Epithelial cell of proximal tubule (primary cell): Measurements from ENCODE around the gene DTNB. TPM values are rescaled to one million over a fixed set of nuclear protein-coding genes. Genes with fewer than 3 reads are reported as not detected.
A peak's percentile ranks its signal among the peaks of the same experiment; 100 is the strongest.

Source experiments
- DNase-seq: peaks from one replicate; pipeline ENCODE4 v3.0.0-alpha.2; 2011; ENCODE audit warnings: low read depth
- H3K4me3 ChIP-seq: 2 replicates; pipeline ENCODE4 v1.5.1; 2011; ENCODE audit warnings: low read depth, mild to moderate bottlenecking, low read length
- total RNA-seq: library from RNA; depleted of rRNA; stranded (reverse); fragments of >200 nt; gene quantifications from 2 replicates; pipeline ENCODE4 v1.2.3, GENCODE V29; 2015
- TF ChIP-seq, protein P1 (sequence below): conservative IDR thresholded peaks from 2 replicates; pipeline ENCODE4 v1.5.1; 2012; ENCODE audit warnings: low read depth, mild to moderate bottlenecking, low read length

The DTNB gene
- total RNA-seq, 1 donor from 2014 or later: 4.8 TPM

DNA sequence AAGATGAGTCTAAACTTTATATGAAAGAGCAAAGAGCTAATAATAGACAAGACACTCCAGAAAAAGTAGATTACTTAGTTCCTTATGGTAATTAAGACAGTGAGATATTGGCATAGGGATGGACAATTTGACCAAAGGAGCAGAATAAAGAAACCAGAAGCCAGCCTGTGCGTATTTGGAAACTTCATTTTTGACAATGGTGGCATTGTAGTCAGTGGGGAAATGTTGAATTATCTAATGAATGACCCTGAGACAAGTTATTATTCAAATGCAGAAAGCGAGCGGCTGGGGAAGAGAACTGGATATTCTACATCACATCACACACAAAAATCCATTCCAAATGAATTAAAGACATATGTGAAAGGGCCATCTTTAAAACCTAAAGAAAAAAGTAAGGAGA is 144.3 kb downstream of the DTNB start:
- TF ChIP-seq, protein P1, sequence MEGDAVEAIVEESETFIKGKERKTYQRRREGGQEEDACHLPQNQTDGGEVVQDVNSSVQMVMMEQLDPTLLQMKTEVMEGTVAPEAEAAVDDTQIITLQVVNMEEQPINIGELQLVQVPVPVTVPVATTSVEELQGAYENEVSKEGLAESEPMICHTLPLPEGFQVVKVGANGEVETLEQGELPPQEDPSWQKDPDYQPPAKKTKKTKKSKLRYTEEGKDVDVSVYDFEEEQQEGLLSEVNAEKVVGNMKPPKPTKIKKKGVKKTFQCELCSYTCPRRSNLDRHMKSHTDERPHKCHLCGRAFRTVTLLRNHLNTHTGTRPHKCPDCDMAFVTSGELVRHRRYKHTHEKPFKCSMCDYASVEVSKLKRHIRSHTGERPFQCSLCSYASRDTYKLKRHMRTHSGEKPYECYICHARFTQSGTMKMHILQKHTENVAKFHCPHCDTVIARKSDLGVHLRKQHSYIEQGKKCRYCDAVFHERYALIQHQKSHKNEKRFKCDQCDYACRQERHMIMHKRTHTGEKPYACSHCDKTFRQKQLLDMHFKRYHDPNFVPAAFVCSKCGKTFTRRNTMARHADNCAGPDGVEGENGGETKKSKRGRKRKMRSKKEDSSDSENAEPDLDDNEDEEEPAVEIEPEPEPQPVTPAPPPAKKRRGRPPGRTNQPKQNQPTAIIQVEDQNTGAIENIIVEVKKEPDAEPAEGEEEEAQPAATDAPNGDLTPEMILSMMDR: no peak
- H3K4me3 ChIP-seq: no peak overlapping the region
- DNase-seq: no peak

DNA sequence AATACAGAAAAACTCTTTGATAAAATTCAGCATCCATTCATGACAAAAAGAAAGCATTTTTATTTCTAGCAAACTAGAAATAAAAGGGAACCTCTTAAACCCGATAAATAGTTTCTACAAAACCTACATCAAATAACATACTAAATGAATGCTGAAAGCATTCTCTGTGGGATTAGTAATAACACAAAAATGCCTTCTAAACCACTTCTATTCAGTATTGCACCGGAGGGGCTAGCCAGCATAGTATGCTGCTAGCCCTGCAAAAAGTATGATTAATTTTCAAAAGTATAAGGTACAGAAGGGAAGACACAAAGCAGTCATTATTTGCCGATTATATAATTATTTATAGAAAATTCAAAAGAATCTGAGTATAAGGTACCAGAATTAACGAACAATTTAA is 145.2 kb downstream of the DTNB start:
- no peak overlapping the region for H3K4me3 ChIP-seq
- TF ChIP-seq, protein P1: no peak
- DNase-seq: no peak

DNA sequence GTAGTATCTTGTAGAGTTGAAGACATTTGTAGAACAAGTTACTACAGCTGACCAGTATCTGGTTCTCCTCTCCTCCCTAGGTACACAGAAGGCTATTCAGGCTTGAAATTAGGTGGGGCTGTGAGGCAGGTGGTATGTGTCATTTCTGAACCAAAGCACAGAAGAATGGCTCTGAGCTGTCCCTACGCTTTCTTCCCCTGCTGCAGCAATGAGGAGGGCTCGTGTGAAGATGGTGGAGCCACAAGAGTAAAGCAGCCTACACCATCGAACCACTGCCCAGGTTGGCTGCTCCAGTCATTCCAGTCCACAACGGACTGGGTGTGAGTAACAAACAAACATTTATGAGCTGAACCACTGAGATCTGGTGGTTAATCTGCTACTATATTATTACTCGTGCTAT is 148.9 kb downstream of the DTNB start:
- no peak overlapping the region for H3K4me3 ChIP-seq
- TF ChIP-seq, protein P1: no peak
- no peak for DNase-seq

DNA sequence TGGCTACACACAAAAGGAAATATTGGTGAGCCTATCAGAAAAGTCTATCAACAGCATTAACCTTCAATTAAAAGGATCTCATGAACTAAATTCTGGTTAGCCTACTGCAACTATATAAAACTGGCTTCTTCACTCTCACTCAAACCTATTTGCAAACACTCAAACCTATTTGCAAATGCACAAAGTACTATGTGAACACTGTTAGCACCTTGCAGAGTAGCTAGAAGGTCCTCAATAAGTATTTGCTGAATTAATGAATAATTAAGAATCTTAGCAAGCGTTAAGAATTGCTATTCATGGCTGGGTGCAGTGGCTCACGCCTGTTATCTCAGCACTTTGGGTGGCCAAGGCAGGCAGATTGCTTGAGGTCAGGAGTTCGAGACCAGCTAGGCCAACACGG is 150.3 kb downstream of the DTNB start:
- TF ChIP-seq, protein P1: no peak
- DNase-seq: no peak
- H3K4me3 ChIP-seq: no peak overlapping the region

DNA sequence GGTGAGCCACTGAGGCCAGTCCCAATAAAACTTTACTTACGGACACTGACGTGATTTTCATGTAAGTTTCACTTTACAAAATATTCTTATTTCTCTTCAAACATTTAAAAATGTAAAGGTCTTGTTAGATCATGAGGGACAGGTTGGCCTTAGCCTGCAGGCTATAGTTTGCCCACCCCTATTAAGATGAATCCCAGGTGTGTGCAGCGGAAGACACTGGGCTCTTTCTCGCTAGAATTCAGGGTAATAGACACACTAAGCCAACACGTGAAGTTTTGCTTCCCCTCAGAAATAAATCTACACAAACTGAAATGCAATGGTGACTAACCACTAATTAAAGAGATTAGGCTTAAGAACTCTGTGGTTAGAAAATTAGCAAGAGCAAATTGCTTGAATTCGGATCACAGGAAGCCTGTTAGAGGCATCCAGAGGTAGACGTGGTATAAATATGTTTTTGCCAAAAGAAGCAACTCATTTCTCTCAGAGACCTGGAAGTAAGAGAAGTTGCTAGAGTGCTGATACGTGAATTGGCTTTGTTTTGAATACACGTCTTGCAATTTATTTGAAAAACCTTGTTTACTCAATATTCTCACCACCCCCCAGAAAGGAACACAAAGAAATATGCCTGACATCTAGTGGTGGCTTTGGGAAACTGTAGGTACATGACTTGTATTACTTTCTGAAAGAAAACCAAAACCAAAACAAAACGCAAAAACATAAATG is 151.6 kb downstream of the DTNB start:
- TF ChIP-seq, protein P1: peak; percentile 83
- peak overlapping the region; percentile 43 for H3K4me3 ChIP-seq
- peak; percentile 12 for DNase-seq

DNA sequence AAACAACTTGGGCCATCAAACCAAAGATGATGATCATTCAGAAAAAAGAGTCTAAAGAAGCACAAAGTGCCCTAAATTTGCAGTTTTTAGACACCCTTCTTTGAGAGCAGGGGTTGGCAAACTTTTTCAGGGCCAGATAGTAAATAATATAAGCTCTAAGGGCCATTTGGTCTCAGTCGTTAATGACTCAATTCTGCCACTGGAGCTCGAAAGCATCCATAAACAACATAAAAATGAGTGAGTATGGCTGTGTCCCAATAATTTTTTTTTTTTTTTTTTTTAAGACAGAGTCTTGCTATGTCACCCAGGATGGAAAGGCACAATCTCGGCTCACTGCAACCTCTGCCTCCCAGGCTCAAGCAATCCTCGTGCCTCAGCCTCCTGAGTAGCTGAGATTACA is 152.3 kb downstream of the DTNB start:
- TF ChIP-seq, protein P1: no peak
- DNase-seq: no peak

DNA sequence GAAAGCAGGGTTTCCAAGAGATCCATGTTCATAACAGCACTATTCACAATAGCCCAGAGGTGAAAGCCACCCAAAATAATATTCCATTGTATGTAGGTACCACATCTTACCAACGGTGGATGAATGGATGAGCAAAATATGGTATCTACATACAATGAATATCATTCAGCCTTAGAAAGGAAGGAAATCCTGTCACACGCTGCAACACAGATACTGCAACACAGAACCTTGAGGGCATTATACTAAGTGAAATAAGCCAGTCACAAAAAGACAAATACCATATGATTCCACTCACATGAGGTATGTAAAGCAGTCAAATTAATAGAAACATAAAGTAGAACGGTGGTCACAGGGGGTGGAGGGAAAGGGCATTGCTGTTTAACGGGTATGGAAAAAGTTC is 155.7 kb downstream of the DTNB start:
- TF ChIP-seq, protein P1: no peak
- no peak overlapping the region for H3K4me3 ChIP-seq
- no peak for DNase-seq

More for the DNA sequence above, 152.3 kb downstream of the DTNB start:
- H3K4me3 ChIP-seq: no peak overlapping the region
